GM06990 (cell line): ENCODE results near the gene GLIS1.

ENCODE experiments used
- DNase-seq: peaks from one replicate; pipeline ENCODE4 v3.0.0-alpha.2; 2011; ENCODE audit not compliant: insufficient read length; ENCODE audit errors: extremely low read depth
- H3K27me3 ChIP-seq: replicated peaks from 2 replicates; pipeline ENCODE4 v1.6.0; 2011; ENCODE audit warnings: low read length; ENCODE audit not compliant: control insufficient read depth, insufficient read depth
- H3K36me3 ChIP-seq: 2 replicates; pipeline ENCODE4 v1.5.1; 2011; ENCODE audit warnings: low read length; ENCODE audit not compliant: control insufficient read depth, insufficient read depth
- H3K4me3 ChIP-seq: replicated peaks from 2 replicates; pipeline ENCODE4 v1.5.1; 2011; ENCODE audit warnings: low read depth, mild to moderate bottlenecking, control low read depth, low read length
- TF ChIP-seq, protein P1 (sequence below): IDR thresholded peaks from 2 replicates; pipeline ENCODE4 v1.5.1; 2011; ENCODE audit warnings: low read length, control low read depth, mild to moderate bottlenecking, inconsistent platforms; ENCODE audit not compliant: insufficient read depth, poor library complexity, severe bottlenecking

Gene GLIS1

GRCh38 chr1:53725238-53725689, 13.7 kb downstream of the GLIS1 start:
- DNase-seq, result no peak
- H3K36me3 ChIP-seq, result no peaks in the 10 kb centered on the region
- TF ChIP-seq, protein P1, sequence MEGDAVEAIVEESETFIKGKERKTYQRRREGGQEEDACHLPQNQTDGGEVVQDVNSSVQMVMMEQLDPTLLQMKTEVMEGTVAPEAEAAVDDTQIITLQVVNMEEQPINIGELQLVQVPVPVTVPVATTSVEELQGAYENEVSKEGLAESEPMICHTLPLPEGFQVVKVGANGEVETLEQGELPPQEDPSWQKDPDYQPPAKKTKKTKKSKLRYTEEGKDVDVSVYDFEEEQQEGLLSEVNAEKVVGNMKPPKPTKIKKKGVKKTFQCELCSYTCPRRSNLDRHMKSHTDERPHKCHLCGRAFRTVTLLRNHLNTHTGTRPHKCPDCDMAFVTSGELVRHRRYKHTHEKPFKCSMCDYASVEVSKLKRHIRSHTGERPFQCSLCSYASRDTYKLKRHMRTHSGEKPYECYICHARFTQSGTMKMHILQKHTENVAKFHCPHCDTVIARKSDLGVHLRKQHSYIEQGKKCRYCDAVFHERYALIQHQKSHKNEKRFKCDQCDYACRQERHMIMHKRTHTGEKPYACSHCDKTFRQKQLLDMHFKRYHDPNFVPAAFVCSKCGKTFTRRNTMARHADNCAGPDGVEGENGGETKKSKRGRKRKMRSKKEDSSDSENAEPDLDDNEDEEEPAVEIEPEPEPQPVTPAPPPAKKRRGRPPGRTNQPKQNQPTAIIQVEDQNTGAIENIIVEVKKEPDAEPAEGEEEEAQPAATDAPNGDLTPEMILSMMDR, result peak; percentile 12
- no peaks in the 10 kb centered on the region; the same call in 1 of the 2 replicates for H3K27me3 ChIP-seq
- no peak overlapping the region for H3K4me3 ChIP-seq

DNA sequence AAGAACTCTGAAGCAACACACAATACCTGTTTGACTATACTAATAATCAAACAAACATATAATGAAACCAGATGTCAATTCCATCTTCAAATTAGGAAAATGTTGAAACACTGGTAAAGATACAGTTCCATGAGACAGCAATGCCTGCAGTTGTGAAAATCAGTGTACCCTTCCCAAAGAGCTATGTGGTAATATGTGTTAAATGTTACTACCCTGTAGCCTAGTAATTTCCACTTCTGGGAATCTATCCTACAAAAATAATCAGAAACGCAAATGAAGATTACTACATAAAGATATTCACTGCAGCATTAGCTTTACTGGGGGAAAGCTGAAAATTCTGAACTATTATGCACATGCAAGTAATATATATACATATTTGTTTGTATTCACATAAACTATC, 16.9 kb downstream of the GLIS1 start:
- H3K27me3 ChIP-seq, result no peaks in the 10 kb centered on the region; the same call in 1 of the 2 replicates
- DNase-seq, result no peak
- H3K4me3 ChIP-seq, result no peak overlapping the region
- TF ChIP-seq, protein P1, result no peak
- no peaks in the 10 kb centered on the region for H3K36me3 ChIP-seq

DNA sequence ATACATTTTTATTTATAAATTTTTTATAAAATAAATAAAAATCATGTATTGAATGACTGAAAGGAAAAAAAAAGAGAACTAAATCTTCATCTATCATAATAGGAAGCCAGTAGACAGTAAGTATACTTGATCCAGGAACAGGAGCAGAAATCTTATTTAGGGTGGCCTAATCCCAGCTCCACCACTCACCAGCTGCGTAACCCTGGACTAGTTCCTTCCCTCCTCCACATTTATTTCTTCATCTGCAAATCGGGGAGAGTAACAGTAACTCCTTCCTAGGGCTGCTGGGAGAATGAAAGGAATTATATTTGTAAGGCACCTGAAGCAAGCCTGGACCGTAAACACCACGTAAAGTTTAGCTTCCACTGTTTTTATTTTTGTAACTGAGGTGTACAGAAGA, 17.9 kb downstream of the GLIS1 start:
- Histone ChIP-seq H3K4me3 (no peak overlapping the region), H3K36me3 (no peaks in the 10 kb centered on the region), H3K27me3 (no peaks in the 10 kb centered on the region; the same call in 1 of the 2 replicates)
- TF ChIP-seq, protein P1, result no peak
- DNase-seq, result no peak

- DNase-seq, result no peak
- H3K4me3 ChIP-seq, result no peak overlapping the region
- TF ChIP-seq, protein P1, result no peak
- H3K27me3 ChIP-seq, result peaks cover 1% of the 10 kb centered on the region
- H3K36me3 ChIP-seq, result no peaks in the 10 kb centered on the region
Observed at GRCh38 chr1:53719469-53719868, 19.5 kb downstream of the GLIS1 start.

DNA sequence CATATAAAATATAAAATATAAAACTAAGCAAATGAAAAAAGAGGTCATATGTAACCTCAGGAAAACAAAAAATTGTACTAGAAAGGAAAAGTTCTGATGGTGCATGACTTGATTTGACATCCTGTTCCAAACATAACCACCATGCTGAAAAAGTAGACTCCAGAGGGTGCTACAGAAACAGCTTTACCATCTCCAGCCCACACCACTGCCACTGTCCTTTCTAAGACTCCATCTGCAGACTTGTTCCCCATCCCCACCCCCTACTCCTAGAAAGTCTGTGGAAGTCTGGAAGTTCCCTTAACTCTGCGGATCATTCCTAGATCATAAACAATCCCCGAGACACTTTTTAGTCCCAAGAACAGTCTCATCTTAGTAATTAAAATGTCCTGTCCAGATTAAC, 20.5 kb downstream of the GLIS1 start:
- H3K36me3 ChIP-seq, result no peaks in the 10 kb centered on the region
- DNase-seq, result no peak
- H3K27me3 ChIP-seq, result peaks cover 1% of the 10 kb centered on the region
- no peak overlapping the region for H3K4me3 ChIP-seq
- TF ChIP-seq, protein P1, result no peak
